Measurements from ENCODE around the gene CACFD1.

CACFD1 gene

GRCh38 chr9:133437753-133438531, 21.8 kb upstream of the CACFD1 start:
- no peak for TF ChIP-seq TAF1 (IDR thresholded peaks at IDR 0.05; ENCODE audit: borderline replicate concordance, insufficient read depth, low read length)
- no peak for TF ChIP-seq REST (IDR thresholded peaks at IDR 0.05; ENCODE audit: insufficient read depth in 1 of 2, low read depth in 2 of 2, low read length in 2 of 2)
- no peak for TF ChIP-seq SIN3A (IDR thresholded peaks at IDR 0.05; ENCODE audit: borderline replicate concordance, insufficient read depth, low read length)
- no peak for TF ChIP-seq FOXP2 (optimal IDR thresholded peaks at IDR 0.05; ENCODE audit: borderline replicate concordance, extremely low read depth, extremely low read length, insufficient read depth)
- no peak for TF ChIP-seq POLR2AphosphoS5 (IDR thresholded peaks at IDR 0.05; ENCODE audit: low read depth, low read length)

- TF ChIP-seq POLR2AphosphoS5 (IDR thresholded peaks at IDR 0.05; ENCODE audit: low read depth, low read length) (no peak), SIN3A (IDR thresholded peaks at IDR 0.05; ENCODE audit: borderline replicate concordance, insufficient read depth, low read length) (no peak), REST (IDR thresholded peaks at IDR 0.05; ENCODE audit: insufficient read depth in 1 of 2, low read depth in 2 of 2, low read length in 2 of 2) (no peak), FOXP2 (optimal IDR thresholded peaks at IDR 0.05; ENCODE audit: borderline replicate concordance, extremely low read depth, extremely low read length, insufficient read depth) (no peak), TAF1 (IDR thresholded peaks at IDR 0.05; ENCODE audit: borderline replicate concordance, insufficient read depth, low read length) (no peak)
These were observed 20.4 kb upstream of the CACFD1 start for GRCh38 chr9:133439337-133439736.

- TF ChIP-seq SIN3A (IDR thresholded peaks at IDR 0.05; ENCODE audit: borderline replicate concordance, insufficient read depth, low read length) (no peak), TAF1 (IDR thresholded peaks at IDR 0.05; ENCODE audit: borderline replicate concordance, insufficient read depth, low read length) (no peak), POLR2AphosphoS5 (IDR thresholded peaks at IDR 0.05; ENCODE audit: low read depth, low read length) (no peak), FOXP2 (optimal IDR thresholded peaks at IDR 0.05; ENCODE audit: borderline replicate concordance, extremely low read depth, extremely low read length, insufficient read depth) (no peak), REST (IDR thresholded peaks at IDR 0.05; ENCODE audit: insufficient read depth in 1 of 2, low read depth in 2 of 2, low read length in 2 of 2) (no peak)
These were observed 18.9 kb upstream of the CACFD1 start for GRCh38 chr9:133440874-133441273.

GRCh38 chr9:133441571-133441970, 18.2 kb upstream of the CACFD1 start:
- TF ChIP-seq FOXP2 (optimal IDR thresholded peaks at IDR 0.05; ENCODE audit: borderline replicate concordance, extremely low read depth, extremely low read length, insufficient read depth) (no peak), REST (IDR thresholded peaks at IDR 0.05; ENCODE audit: insufficient read depth in 1 of 2, low read depth in 2 of 2, low read length in 2 of 2) (no peak), SIN3A (IDR thresholded peaks at IDR 0.05; ENCODE audit: borderline replicate concordance, insufficient read depth, low read length) (no peak), POLR2AphosphoS5 (IDR thresholded peaks at IDR 0.05; ENCODE audit: low read depth, low read length) (no peak), TAF1 (IDR thresholded peaks at IDR 0.05; ENCODE audit: borderline replicate concordance, insufficient read depth, low read length) (no peak)
